Activated CD4-positive, alpha-beta T cell treated with anti-CD3 and anti-CD28 coated beads, Interleukin-10, Interleukin-2, amounts not matched to agents 100 ng/mL and 50 ng/mL, durations not matched to agents 16 hours and 8 hours (primary cell): ENCODE results near the gene IDH1.
"Not testable (repeated sequence)": the region's sequence is repeated elsewhere in the genome, so short reads cannot be mapped to it uniquely, and the experiment has no call there.

Experiments used
- DNase-seq: peaks from one replicate; pipeline ENCODE4 v3.0.0-alpha.2; 2020

Gene IDH1

DNA sequence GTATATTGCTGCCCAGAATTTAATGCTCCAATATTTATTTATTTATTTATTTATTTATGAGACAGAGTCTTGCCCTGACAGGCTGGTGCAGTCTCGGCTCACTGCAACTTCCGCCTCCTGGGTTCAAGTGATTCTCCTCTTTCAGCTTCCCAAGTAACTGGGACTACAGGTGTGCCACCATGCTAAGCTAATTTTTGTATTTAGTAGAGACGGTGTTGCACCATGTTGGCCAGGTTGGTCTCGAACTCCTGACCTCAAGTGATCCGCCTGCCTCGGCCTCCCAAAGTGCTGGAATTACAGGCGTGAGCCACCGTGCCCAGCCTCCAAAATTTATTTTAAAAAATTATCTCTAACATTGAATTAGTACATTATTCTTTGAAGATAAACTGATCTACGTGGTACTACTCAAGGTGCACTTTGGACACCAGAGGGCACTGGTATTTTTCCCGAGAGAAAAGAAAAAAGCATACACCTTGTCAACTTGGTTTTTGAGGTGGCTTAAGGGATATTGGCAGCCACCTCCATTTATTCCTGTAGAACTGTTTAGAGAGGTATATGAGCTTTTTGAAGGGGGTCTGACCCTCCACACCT, 1.4 kb upstream of the IDH1 start:
- DNase-seq, result peak; percentile 4

DNA sequence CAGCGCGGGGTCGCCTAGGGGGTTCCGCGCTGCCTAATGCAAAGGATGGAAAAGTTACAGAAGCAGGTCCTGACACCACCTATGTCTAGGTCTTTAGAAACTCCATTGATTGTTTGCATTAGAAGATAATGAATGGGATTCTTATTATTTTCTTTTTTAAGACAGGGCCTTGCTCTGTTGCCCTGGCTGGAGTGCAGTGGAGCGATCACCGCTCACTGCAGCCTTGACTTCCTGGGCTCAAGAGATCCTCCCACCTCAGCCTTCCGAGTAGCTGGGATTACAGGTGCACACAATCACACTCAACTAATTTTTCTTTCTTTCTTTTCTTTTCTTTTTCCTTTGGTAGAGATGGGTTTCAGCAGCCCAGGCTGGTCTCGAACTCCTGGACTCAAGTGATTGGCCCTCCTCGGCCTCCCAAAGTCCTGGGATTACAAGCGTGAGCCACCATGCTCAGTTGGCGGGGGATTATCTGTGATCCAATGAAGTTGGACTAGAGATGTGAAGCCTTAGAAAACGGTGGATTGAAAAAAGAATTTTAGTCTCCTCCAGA, 761 bp upstream of the IDH1 start:
- DNase-seq, result no peak

DNA sequence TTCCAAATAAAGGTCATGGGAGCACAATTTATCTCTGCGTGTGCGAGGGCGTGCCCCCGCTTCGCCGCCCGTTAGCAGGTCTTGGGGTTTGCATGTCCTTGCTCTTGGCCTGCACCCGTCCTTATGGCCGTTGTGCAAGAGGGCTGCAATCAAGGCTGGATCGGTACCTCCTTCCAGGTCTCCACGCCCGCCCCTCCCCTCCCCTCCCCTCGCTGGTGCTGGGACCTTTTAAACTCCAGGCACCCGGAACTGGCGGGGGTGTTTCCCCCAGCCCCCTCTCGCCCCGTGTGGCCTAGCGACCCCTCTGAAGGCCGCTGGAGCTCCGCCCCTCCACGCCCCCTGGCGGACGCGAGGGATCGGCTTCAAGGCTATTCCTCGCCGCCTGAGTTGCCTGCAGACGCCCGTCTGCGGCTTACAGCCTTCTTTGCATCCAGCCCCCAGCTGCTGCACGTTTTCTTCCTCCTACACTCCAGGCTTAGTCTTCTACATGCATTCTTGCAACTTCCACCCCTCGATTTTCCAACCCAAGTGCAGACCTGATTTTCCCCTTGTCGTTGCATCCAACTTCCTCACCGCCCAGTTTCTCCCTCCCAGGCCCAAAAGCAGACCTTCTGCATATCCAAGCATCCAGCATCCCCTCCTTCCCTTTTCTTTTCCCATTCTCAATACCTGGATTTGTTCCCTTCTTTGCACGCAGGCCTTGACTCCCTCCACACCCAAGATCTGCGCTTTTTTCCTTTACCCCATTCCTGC, 577 bp downstream of the IDH1 start:
- DNase-seq, result peak; percentile 86

DNA sequence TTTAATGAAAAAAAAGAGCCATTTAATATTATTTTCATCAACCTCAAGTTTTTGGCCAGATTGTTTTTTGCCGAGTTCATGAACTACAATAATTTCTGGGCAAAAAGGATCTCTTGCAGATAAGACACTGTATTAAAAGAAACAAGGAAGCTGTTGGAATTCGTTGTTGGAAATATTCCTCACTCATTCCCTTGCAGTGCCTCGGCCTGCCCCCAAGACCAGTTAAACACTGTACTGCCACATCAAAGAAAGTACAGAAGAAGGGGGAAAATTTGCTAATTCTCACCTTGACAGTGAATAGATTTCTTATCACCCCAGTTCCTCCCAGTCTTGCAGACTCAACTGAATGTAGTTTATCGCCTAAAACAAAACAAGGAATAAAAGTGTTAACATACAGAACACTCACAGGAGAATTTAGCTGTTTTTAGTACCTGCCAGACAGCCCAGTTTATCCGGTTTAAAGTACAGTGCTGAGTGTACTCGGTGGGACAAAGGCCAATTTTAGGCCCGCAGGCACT, 1.2 kb downstream of the IDH1 start:
- DNase-seq, result no peak

DNA sequence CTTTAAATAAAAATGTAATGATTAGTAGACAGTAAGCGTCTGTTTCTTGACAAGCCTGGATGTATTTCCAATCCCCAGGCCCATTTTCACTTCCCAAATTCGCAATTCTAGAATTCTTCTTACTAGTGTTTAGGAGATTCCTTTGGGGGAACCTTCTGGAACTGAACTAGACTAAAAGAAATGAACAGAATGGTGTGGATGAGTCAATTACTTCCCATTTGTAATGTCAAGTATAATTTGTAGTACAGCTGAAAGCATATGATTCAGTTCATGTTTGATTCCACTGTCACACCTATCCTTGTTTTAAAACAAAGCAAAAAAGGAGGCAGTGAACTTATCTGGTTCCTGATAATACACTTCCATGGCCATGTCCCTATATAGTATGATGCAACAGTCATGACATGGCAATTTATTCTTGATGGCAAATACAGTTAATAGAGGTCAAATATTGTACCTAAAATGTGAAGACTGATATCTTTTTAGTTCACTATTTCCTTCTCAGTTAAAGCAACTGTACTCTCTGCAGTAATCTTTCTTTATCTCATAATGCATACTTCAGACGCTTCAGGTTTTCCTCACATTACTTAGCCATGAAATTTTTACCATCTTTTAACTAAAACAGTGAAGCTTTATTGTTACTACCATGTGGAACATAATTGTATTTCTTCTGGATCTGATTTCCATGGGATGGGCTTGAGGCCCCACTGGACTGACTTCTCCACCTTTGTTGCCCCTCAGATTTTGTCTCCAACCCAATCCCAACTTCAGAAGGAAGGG, 2.0 kb downstream of the IDH1 start:
- DNase-seq, result no peak

DNA sequence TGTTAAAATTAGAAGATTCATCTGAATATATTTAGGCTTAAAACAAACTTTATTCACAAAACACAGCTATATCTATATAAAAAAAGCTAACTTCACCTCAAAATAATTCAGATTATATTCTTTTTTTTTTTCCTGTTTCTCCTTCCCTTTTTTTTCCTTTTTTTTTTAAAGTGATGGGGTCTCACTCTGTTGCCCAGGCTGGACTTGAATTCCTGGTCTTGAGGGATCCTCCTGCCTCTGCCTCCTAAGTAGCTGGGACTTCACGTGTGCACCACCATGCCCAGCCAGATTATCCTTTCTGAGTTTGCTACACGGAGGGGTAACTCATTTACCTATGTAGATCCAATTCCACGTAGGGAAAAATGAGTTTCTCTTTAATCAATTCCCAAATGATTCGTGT, 3.8 kb downstream of the IDH1 start:
- DNase-seq, result no peak

DNA sequence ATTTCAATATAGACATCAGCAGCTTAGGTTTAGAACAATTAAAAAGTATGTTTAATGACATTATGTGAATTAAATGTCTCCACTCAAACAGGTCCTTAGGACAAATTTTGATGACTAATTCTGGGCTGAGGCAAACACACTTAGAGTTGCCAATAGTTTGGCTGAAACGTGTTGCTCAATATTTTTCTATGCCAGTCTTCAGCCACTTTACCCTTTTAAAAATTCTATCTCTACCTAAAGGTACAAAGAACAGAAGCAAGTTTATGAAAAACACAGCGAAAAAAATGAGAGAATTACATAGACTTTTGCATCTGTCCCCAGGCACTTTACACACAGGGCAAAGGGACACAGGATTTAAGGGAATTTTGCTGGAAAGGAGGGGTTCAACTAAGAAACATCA, 4.5 kb downstream of the IDH1 start:
- no peak for DNase-seq

DNA sequence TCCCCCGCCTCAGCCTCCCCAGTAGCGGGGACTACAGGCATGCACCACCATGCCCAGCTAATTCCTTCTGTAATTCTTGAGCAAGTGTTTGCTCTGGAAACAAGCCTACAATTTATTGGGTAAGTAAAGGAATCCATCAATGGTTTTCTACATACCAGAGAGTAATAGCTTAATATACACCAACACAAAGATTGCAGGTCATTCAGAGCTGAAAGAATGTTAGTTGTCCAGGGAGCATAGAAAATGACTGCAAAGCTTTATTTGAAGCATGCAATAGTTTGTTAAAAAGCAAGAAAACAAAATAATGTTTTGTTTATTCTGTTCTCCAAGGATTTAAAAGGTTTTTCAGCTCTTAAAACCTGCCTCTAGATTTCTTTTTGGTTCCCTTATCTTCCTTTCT, 5.6 kb downstream of the IDH1 start:
- DNase-seq, result no peak

DNA sequence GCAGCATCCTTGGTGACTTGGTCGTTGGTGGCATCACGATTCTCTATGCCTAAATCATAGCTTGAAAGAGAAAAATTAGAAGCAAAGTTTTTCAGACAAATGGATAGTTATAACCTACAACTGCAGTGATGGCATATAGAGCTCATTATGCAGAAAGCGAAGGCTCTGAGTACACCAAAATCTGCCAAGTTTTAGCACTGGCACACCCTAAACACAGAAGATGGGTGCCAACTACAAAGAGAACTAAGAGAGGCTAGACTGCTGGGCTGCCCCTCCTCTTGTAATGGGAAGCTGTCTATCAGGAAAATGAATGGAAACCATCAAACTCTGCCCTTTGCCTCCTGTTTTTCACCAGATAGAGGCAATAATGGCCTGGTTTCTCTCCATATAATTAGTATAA, 6.3 kb downstream of the IDH1 start:
- no peak for DNase-seq

DNA sequence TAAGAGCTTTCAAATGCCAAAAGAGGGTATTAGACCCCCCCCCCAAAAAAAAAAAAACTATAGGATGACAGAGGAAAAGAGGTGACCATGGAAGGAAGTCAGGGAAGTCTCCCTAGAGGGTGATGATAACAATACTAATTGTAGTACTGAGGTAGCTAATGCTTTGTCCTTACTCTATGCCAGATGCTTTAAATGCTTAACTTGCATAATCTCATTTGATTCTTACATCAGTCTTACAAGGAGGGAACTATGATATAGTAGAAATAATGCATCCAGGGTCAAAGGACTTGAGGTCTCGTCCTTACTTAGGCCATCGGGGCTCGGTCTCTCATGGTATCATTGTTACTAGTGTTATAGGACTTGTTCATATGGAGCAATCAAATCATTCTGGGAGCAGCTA, 9.1 kb downstream of the IDH1 start:
- no peak for DNase-seq

DNA sequence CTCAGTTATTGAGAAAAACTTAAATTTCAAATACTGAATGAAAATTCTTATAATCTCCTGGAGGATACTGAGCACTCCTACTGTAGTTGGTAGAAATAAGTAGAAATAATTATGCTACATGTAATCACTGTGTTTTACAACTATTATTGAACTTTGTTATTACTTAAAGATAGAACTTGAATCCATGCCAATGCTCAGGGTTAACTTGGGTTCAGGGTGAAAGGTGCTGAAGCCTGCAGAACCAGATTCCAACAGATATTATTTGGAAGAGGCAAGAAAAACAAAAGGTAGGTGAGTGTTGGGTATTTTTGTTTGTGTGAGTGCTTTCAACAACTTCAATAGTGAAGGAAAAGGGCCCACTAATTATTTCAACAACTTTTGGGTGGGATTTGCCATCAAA, 10.4 kb downstream of the IDH1 start:
- DNase-seq, result no peak

DNA sequence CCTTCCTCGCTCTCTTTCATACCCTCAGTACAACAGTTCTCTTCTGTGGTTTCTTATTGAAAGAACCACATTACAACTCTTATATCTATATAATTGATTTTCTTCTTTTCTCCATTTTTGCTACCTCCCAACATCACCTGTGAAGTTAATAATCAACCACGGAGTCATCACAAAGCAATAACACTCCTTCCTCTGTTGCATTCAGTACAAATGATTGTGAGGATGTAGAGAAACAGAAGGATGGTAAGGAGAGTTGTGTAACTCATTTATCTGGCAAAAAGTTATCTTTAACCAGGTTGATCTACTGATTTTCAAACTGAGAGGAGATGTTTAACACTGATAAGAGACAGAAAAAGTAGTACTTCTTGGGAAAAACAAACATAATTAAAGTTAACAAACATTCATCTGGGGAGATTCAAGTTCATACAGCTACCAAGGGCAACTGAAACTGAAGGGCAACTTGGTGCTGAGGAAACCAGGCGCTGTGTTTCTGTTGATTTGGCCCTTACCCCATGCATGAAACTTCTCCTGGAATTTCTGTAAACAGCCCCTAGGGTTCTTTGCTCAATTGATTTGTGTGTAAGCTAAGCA, 14.2 kb downstream of the IDH1 start:
- DNase-seq, result no peak

DNA sequence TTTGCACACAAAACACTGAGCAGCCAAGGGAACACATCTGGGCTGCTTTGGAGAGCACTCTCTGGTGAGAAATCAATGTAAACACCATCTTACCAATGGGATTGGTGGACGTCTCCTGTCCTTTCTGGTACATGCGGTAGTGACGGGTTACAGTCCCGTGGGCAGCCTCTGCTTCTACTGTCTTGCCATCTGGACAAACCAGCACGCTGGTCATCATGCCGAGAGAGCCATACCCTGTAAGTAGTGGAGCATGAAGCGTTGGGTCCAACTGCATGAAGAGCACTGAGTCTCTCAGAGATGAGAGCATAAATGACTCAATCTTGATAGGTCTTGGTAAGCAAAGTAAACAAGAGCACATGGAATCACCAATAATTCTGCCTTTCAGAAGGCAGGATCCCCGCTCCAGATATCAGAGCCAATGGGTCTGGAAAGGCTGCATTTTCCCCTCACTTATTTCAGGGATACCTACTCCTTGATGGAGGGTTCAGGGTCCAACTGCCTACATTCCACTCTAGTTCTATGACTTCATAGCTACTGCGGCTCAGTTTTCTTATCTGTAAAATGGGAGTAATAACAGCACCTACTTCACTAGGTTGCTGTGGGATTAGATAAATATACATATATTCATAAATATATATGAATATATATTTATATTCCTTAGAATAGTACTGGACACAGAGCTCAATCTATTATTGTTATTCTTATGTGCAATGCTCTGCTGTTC, 14.9 kb downstream of the IDH1 start:
- no peak for DNase-seq

DNA sequence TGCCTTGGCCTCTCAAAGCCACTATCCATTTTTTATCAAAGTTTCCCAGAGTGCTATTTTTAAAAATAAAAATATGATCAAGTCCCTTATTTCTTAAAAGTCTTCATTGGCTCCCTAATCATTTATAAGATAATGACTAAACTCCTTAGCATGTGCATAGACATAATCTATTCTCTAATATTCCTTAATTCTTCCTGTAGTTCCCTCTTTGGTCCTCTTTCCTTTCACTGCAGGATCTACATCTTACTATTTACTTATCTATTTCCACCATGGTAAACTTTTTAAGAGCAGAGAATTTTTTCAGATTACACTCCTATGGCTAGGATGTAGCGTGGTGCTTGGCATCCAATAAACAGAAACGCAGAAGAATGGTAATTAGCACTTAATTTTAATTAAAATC, 19.0 kb downstream of the IDH1 start:
- DNase-seq, result no peak

DNA sequence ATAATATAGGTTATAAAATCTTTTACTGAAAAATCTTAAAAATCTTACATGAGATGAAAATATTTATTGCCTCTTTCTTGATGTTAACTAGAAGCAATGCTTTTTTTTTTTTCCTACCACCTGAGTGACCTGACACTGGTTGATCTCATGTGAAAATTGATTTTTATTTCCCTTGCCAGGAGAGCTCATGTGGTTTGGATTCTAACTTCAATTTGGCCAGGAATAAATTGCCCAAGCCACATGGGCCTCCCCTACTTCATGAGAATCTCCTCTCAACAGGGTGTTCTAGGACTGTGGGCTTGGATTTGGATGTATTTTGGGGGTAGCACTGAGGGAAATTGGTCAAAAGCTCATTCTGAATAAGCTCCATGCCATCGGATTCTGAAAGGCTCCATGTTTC, 20.1 kb downstream of the IDH1 start:
- no peak for DNase-seq

DNA sequence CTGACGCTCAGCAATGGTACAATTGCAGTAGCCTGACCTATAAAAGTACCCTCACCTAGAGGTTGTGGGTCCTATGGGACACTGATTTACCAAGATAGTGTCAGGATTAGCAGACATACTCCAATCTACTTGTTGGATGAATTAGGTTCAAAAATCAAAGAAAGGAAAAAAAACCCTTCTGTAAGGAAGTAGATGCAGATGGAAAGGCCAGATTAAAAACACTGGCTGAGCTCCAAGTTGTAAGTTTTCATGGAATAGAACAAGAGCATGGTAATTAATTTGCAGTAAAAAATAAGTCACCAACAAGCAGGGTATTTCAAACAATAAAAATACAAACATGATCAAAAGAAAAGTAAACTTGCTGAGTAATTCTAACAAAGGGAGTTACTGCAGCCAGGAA, 26.4 kb downstream of the IDH1 start:
- no peak for DNase-seq

DNA sequence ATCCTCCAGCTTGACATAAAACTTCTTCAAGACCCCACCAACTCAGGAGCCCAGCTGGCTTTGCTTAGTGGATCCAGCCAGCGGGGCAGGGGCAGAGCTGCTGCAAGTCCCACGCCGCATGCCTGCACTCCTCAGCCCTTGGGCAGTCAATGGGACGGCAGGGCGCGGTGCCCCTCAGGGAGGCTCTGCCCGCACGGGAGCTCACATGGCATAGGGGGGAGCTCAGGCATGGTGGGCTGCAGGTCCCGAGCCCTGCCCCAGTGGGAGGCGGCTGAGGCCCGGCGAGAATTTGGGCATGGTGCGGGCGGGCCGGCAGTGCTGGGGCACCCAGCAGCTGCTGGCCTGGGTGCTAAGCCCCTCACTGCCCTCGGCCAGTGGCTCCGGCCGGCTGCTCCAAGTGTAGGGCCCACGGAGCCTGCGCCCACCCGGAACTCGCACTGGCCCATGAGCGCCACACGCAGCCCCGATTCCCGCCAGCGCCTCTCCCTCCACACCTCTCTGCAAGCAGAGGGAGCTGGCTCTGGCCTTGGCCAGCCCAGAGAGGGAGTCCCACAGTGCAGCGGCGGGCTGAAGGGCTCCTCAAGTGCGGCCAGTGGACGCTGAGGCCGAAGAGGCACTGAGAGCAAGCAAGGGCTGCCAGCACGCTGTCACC, 27.2 kb downstream of the IDH1 start:
- DNase-seq, result no peak

DNA sequence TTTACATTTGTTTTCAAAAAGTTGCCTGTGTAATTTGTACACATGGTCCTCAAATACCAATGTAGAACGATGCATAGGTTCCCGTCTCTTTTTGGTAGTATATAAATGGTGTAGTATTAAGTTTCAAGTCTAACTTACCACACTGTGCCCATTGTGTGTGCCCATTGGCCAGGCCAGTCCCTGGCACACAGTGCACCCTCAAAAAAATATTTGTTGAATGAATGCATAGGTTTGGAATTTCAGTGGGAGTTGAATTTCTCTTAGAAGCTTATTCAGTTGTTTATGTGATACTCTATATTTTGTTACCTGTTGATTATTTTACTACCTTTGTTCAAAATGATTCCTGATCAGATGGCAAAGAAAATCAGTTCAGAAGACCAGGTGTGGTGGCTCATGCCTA, 30.1 kb downstream of the IDH1 start:
- no peak for DNase-seq

DNA sequence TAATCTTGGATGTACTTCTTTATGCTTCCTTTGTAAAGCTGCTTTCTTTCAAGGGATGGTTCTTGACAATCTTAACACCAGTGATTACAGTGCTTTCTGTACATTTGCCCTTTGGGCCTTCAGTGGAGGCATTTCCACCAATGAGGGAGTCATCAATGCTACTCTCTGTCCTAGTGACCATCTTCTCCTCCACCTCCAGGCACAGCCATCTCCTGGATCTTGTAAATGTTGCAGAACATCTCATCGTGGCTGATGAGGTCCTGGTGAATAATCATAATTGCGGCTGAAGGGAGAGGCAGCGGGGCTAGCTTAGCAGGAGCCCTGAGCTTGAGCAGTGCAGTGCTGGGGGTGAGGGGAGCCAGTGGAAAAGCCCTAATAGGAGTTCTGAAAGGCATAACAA, 32.5 kb downstream of the IDH1 start:
- DNase-seq, result no peak

DNA sequence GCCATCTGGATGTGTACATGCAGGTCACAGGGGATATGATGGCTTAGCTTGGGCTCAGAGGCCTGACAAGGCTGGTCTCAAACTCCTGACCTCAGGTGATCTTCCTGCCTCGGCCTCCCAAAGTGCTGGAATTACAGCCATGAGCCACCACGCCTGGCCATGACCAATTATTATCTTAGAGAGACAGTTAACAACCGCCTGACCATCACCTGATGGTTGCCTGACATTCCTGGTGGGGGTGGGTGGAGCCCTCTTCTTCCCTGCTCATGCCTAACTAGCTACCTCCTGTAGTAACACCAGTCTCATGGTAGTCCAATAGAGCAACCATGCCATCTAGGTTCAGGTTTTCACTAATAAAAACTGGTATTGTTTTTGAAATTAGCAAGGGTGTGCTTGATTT, 33.0 kb downstream of the IDH1 start:
- DNase-seq, result not testable (repeated sequence)

DNA sequence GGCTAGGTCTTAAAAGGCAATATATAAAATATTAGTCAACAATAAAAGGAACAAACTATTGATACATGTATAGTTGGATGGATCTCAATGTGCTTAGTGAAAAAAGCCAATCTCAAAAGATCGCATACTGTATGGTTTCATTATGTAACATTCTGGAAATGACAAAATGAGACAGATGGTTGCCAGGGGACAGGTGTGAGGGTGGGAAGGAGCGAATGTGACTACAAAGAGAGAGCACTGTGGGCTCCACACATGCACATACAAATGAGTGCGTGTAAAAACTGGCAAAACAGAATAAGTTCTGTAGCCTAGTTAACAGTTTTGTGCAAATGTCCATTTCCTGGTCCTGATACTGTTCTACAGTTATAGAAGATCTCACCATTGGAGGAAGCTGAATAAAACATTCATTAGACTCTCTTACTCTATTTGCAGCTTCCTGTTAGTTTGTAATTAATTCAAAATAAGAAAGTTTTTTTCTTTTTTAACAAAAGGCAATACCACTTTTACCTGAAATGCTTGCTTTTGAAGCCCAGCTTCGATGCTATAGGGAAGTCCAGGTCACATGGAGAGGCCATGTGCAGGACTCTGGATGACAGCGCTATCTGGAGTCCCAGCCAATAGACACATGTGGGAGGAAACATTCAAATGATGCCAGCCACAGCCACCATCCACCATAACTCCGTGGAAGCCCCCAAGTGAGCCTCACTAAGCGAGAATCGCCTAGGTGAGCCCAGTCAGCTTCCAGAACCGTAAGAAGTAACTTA, 44.0 kb downstream of the IDH1 start:
- no peak for DNase-seq
